ENCODE results near the gene ZBTB45. TPM values are rescaled to one million over a fixed set of nuclear protein-coding genes. Genes with fewer than 3 reads are reported as not detected.
A peak's percentile ranks its signal among the peaks of the same experiment; 100 is the strongest.

ZBTB45 gene
- 17.7 and 19.6 TPM in 2 replicates for total RNA-seq (2022)
- Bru-seq, nascent RNA = percentile 61 among the genes with signal in this experiment
- percentile 72 among the genes with signal in this experiment for BruChase-seq, experiment 1, labeled RNA remaining after a 6-hour chase
- BruChase-seq, experiment 2, labeled RNA remaining after a 2-hour chase = percentile 84 among the genes with signal in this experiment
- long read RNA-seq, transcript ZBTB45-202 (3 exons, 2,541 nt) = major isoform, 9 of 14 reads
- long read RNA-seq, partial matches to known transcripts = 1 of 14 reads
- long read RNA-seq, other reads (novel, unspliced or antisense) = 3 of 14 reads

- Mint-ChIP-seq H3K27me3 (ENCODE audit: unreplicated experiment) (no peaks in the 10 kb centered on the region), H3K4me1 (ENCODE audit: low read depth, unreplicated experiment) (peaks cover 34% of the 10 kb centered on the region), H3K36me3 (ENCODE audit: insufficient read depth, unreplicated experiment) (peaks cover 59% of the 10 kb centered on the region), H3K4me3 (ENCODE audit: low read depth, unreplicated experiment) (peak within 1 kb of the TSS; percentile 88), H3K27ac (ENCODE audit: unreplicated experiment) (peak within 1 kb of the TSS; percentile 75), H3K9me3 (ENCODE audit: low read depth, unreplicated experiment) (no peaks in the 10 kb centered on the region)
- BruUV-seq (replicated peaks) = TSS peak; percentile 23
- peak; percentile 94 for DNase-seq
- peak; percentile 75 for TF ChIP-seq CTCF (IDR thresholded peaks at IDR 0.05; ENCODE audit: unreplicated experiment)
- CTCF ChIA-PET = interaction anchor here (0.8 to 3.5 kb wide), 14 partner anchors 10 to 669 kb away, joined by 3 to 28 read pairs (median 6); partner anchors contain the start of genes CHMP2A, RPS5, TRIM28 and UBE2M
- intact Hi-C loops (cut with micrococcal nuclease; ENCODE audit: unreplicated experiment) = no loop called here
These were observed at the start of gene ZBTB45 for GRCh38 chr19:58519355-58520256. Gene ZBTB45 (minus strand): TSS chr19:58519810. CDS start chr19:58517673, 2,137 bp downstream.

GRCh38 chr19:58568453-58569130, 49.0 kb upstream of the ZBTB45 start:
- Mint-ChIP-seq H3K4me1 (ENCODE audit: low read depth, unreplicated experiment) (peaks cover 15% of the 10 kb centered on the region), H3K27me3 (ENCODE audit: unreplicated experiment) (peaks cover 11% of the 10 kb centered on the region), H3K36me3 (ENCODE audit: insufficient read depth, unreplicated experiment) (peaks cover 47% of the 10 kb centered on the region), H3K9me3 (ENCODE audit: low read depth, unreplicated experiment) (no peaks in the 10 kb centered on the region), H3K4me3 (ENCODE audit: low read depth, unreplicated experiment) (no peak overlapping the region), H3K27ac (ENCODE audit: unreplicated experiment) (peak overlapping the region; percentile 4)
- TF ChIP-seq CTCF (IDR thresholded peaks at IDR 0.05; ENCODE audit: unreplicated experiment) = no peak
- intact Hi-C loops (cut with micrococcal nuclease; ENCODE audit: unreplicated experiment) = no loop called here
- no TSS peak for BruUV-seq (replicated peaks)
- CTCF ChIA-PET = interaction anchor here (0.7 kb wide), 1 partner anchor 50 kb away, joined by 7 read pairs; no protein-coding TSS in a partner anchor
- DNase-seq = no peak

DNA sequence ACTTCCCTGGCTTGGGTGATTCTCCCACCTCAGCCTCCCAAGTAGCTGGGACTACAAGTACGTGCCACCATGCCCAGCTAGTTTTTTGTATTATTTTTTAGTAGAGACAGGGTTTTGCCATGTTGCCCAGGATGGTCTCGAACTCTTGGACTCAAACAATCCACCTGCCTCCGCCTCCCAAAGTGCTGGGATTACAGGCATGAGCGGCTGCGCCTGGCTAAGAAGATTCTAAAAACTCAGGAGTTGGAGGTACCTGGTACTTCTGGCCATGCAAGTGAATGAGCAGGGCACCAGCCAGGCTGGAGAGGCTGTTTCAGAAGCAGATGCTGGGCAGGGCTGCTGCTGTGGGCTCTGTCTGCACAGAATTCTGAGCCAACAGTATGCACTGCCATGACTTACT, 47.4 kb upstream of the ZBTB45 start:
- TF ChIP-seq CTCF (IDR thresholded peaks at IDR 0.05; ENCODE audit: unreplicated experiment) = no peak
- Mint-ChIP-seq H3K4me1 (ENCODE audit: low read depth, unreplicated experiment) (peaks cover 5% of the 10 kb centered on the region), H3K4me3 (ENCODE audit: low read depth, unreplicated experiment) (no peak overlapping the region), H3K27me3 (ENCODE audit: unreplicated experiment) (peaks cover 22% of the 10 kb centered on the region), H3K36me3 (ENCODE audit: insufficient read depth, unreplicated experiment) (peaks cover 47% of the 10 kb centered on the region), H3K9me3 (ENCODE audit: low read depth, unreplicated experiment) (no peaks in the 10 kb centered on the region), H3K27ac (ENCODE audit: unreplicated experiment) (no peak overlapping the region)
- CTCF ChIA-PET = no interaction called here
- no TSS peak for BruUV-seq (replicated peaks)
- intact Hi-C loops (cut with micrococcal nuclease; ENCODE audit: unreplicated experiment) = no loop called here
- no peak for DNase-seq

GRCh38 chr19:58563823-58564222, 44.2 kb upstream of the ZBTB45 start:
- BruUV-seq (replicated peaks) = no TSS peak
- Mint-ChIP-seq H3K27ac (ENCODE audit: unreplicated experiment) (peak overlapping the region; percentile 26), H3K4me3 (ENCODE audit: low read depth, unreplicated experiment) (peak overlapping the region; percentile 82), H3K27me3 (ENCODE audit: unreplicated experiment) (peaks cover 35% of the 10 kb centered on the region), H3K36me3 (ENCODE audit: insufficient read depth, unreplicated experiment) (peaks cover 71% of the 10 kb centered on the region), H3K4me1 (ENCODE audit: low read depth, unreplicated experiment) (peaks cover 10% of the 10 kb centered on the region), H3K9me3 (ENCODE audit: low read depth, unreplicated experiment) (no peaks in the 10 kb centered on the region)
- DNase-seq = no peak
- CTCF ChIA-PET = no interaction called here
- intact Hi-C loops (cut with micrococcal nuclease; ENCODE audit: unreplicated experiment) = no loop called here
- TF ChIP-seq CTCF (IDR thresholded peaks at IDR 0.05; ENCODE audit: unreplicated experiment) = no peak
